ENCODE data around the gene PPP1R9A.

- TF ChIP-seq ZFX (IDR thresholded peaks at IDR 0.05; ENCODE audit: borderline replicate concordance) (no peak), CTCF (IDR thresholded peaks at IDR 0.05) (no peak)
Measured at GRCh38 chr7:94908323-94909178, 1.2 kb downstream of the PPP1R9A start.
